Measurements from ENCODE around the gene RUVBL1.

- TF ChIP-seq CTCF (IDR thresholded peaks at IDR 0.05) (no peak), POLR2A (IDR thresholded peaks at IDR 0.05) (no peak), EP300 (IDR thresholded peaks at IDR 0.05) (no peak), POLR2AphosphoS5 (IDR thresholded peaks at IDR 0.05) (no peak)
These were observed 83.0 kb downstream of the RUVBL1 start for GRCh38 chr3:128040660-128041059.

Measured in stomach (tissue), 4 donors.